Ovary (tissue), 9 donors: ENCODE data around the gene KCNK5. TPM values are rescaled to one million over a fixed set of nuclear protein-coding genes. Genes with fewer than 3 reads are reported as not detected.

Experiments used
- DNase-seq, 5 donors: peaks; one replicate each; pipeline ENCODE4 v3.0.0-alpha.2; 2019 to 2020
- H3K27ac ChIP-seq, 2 donors: fragments of 200-600 bp; one replicate each; pipeline versions ENCODE4 v1.5.1 to v1.8.0; 2019 to 2022
- H3K27me3 ChIP-seq: fragments of 200-600 bp; one replicate; pipeline ENCODE4 v1.8.0; 2022
- H3K36me3 ChIP-seq: fragments of 200-600 bp; sonication (generic); one replicate; pipeline ENCODE4 v1.5.1; 2019
- H3K4me1 ChIP-seq: one replicate; pipeline ENCODE4 v1.8.1; 2013; ENCODE audit warnings: mild to moderate bottlenecking, moderate library complexity; ENCODE audit not compliant: insufficient read depth
- H3K4me3 ChIP-seq: fragments of 200-600 bp; sonication (generic); one replicate; pipeline ENCODE4 v1.5.1; 2017
- H3K9me3 ChIP-seq, 2 donors: fragments of 200-600 bp in 1 of 2; sonication (generic) in 1 of 2; one replicate each; pipeline versions ENCODE4 v1.5.1 to v1.8.1; 2013 to 2019; ENCODE audit warnings: mild to moderate bottlenecking in 1 of 2, moderate library complexity in 1 of 2
- EP300 ChIP-seq: sonication (generic); formaldehyde crosslinking; IDR thresholded peaks from one replicate; pipeline ENCODE4 v1.6.1; 2017; ENCODE audit warnings: antibody characterized with exemption
- POLR2A ChIP-seq: fragments of 450-650 bp; IDR thresholded peaks from one replicate; pipeline ENCODE4 v1.6.1; 2017; ENCODE audit warnings: antibody characterized with exemption, mild to moderate bottlenecking, moderate library complexity
- WGBS, 3 donors: extraction: QIAGEN DNeasy Blood & Tissue Kit in 1 of 3; methylation state at CpG; one replicate each; pipeline versions ENCODE4 v1.1.5 to v1.1.7; 2013 to 2017; 5-methylcytosine and 5-hydroxymethylcytosine counted together
- intact Hi-C, 4 donors: fragments of 100-400 bp; cut with DNase I; formaldehyde crosslinking; loops; one replicate each; pipeline versions ENCODE4 v1.11.0 to v1.15.1; 2022 to 2023
- polyA plus RNA-seq, 2 donors: library from polyadenylated mRNA; stranded (reverse); fragments of 200-250 nt in 1 of 2; fragments of 350-450 nt in 1 of 2; fragmentation: Illumina TruSeq in 1 of 2; extraction: RNeasy Lipid Tissue Mini Kit (QIAGEN cat#74804) in 1 of 2; gene quantifications; one replicate each; pipeline ENCODE4 v1.2.3, GENCODE V29; 2013 to 2014
- total RNA-seq, 7 donors: library from RNA; depleted of rRNA in 2 of 7; stranded (reverse); fragments of >200 nt in 2 of 7; fragmentation: NEBNext Ultra II Directional in 3 of 7; extraction: Animal tissue kit (Norgen Biotek cat#: 25700) in 3 of 7; gene quantifications; one replicate each; pipeline versions ENCODE4 v1.1.0 to v1.2.4, GENCODE V29; 2016 to 2023
- TF ChIP-seq, protein P1 (sequence below), 3 donors: fragments of 450-650 bp in 2 of 3; fragments of 200-600 bp in 1 of 3; IDR thresholded peaks; one replicate each; pipeline versions ENCODE4 v1.5.1 to v1.8.0; 2016 to 2022; ENCODE audit warnings: antibody characterized with exemption in 3 of 3, mild to moderate bottlenecking in 1 of 3
- donor health status: DM: no; HTN: no; CAD: no; lungs with moderate emphysema.
- donor health status: DM: no; HTN: no; CAD: no.
- donor health status: Bipolar disorder and iron deficiency.
- donor health status: DM: yes; HTN: yes; CAD: no.
- donor health status: DM: no; HTN: no; CAD: no.
- donor health status: DM: yes; HTN: yes; CAD: no.

KCNK5 gene
- total and polyA plus RNA-seq, 9 donors: 1.9 to 15.2 (median 7.9) TPM

DNA sequence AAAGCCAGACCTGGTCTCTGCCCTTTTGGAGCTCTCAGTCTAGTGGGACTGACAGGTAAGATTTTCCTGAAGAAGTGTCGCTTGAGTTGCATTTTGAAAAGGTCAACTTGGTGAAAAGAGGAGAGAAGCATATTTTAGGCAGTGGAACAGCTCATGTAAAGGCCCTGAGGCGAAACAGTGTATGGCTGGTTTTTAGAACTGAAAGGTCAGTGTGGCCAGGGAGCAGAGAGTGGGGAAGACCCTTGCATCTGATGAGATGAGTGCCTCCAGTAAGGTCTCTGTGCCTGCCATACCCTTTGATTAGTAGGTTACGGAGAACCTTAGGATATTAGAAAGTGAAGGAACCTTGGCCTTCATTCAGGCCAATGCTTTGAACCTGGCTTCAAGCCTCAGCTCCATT is 58.4 kb downstream of the KCNK5 start:
- no peaks in the 10 kb centered on the region for H3K4me1 ChIP-seq
- no peak for DNase-seq
- no peak overlapping the region for H3K27ac ChIP-seq
- TF ChIP-seq POLR2A: no peak
- TF ChIP-seq, protein P1, sequence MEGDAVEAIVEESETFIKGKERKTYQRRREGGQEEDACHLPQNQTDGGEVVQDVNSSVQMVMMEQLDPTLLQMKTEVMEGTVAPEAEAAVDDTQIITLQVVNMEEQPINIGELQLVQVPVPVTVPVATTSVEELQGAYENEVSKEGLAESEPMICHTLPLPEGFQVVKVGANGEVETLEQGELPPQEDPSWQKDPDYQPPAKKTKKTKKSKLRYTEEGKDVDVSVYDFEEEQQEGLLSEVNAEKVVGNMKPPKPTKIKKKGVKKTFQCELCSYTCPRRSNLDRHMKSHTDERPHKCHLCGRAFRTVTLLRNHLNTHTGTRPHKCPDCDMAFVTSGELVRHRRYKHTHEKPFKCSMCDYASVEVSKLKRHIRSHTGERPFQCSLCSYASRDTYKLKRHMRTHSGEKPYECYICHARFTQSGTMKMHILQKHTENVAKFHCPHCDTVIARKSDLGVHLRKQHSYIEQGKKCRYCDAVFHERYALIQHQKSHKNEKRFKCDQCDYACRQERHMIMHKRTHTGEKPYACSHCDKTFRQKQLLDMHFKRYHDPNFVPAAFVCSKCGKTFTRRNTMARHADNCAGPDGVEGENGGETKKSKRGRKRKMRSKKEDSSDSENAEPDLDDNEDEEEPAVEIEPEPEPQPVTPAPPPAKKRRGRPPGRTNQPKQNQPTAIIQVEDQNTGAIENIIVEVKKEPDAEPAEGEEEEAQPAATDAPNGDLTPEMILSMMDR (IDR thresholded peaks at IDR 0.05): no peak
- TF ChIP-seq EP300: no peak
- no peaks in the 10 kb centered on the region for H3K27me3 ChIP-seq
- intact Hi-C loops: no loop called here
- no peak overlapping the region for H3K4me3 ChIP-seq
- no peaks in the 10 kb centered on the region for H3K36me3 ChIP-seq
- WGBS, 3 donors: 95 to 98% (median 95%) methylated on average over 3 of the region's 3 CpGs
- no peaks in the 10 kb centered on the region for H3K9me3 ChIP-seq

DNA sequence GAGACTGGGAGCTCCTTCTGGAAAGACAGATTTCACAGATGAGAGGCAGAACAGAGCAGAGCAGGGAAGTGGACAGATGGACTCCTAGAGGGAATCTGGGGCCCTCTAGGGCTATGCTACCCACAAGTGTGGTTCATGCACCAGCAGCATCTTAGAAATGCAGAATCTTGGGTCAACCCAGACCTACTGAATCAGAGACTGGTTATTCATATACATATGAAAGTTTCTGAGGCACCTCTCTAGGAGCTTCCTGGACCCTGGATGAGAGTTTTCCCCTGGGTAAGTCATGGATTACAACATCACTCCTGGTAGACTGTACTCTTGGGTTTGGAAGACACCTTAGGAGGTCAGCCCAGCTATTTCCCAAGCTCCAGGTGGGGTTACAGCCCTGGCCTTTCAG is 58.9 kb downstream of the KCNK5 start:
- TF ChIP-seq, protein P1 (IDR thresholded peaks at IDR 0.05): no peak
- TF ChIP-seq EP300 (no peak), POLR2A (no peak)
- DNase-seq: no peak
- H3K4me1 ChIP-seq: no peaks in the 10 kb centered on the region
- no peaks in the 10 kb centered on the region for H3K9me3 ChIP-seq
- no peak overlapping the region for H3K4me3 ChIP-seq
- no peak overlapping the region for H3K27ac ChIP-seq
- H3K36me3 ChIP-seq: no peaks in the 10 kb centered on the region
- H3K27me3 ChIP-seq: no peaks in the 10 kb centered on the region
- intact Hi-C loops: no loop called here

DNA sequence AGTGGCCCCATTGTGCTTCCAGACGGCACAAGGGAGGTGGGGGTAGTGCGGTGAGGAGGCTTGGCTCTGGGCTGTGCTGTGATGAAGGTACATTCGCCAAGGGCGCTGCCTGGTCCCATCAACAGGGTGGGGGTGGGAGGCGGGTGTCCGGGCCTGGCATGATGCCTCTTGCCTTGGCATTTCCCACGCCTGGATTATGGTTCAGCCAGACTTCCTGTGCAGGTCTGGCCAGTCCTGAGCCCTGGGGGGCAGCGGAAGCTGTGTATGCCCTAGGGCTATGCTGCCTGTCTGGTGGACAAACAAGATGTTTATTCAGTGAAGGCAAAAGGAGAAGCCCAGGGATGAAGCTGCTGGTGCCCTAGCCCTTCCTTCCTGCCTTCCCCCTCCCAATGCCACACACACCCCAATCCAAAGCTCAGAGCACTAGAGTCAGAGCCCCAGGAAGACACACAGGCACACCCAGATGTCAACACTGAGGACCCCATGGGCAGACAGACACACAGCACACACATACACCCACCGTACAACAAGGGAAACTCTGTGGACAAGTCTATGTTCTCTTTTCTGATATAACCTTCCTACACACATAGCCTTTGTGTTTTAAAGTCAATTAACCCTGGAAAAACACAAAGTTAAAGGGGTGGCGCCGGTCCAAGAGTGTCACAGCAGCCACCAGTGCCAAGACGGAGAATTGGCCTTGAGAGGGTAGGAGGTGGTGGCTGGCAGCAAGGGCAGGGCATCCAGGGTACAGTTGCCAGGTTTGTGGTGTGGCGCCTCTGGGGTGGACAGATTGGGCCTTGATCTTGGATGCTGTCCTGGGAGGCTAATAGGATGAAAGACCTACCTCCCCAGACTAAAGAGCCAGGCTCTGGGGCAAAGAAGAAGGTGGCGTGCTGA is 59.6 kb downstream of the KCNK5 start:
- intact Hi-C loops: loop anchor here in 1 of 4 donors (5.0 kb wide), 1 partner anchor 138 kb away; no protein-coding TSS in a partner anchor
- TF ChIP-seq POLR2A (no peak), EP300 (no peak)
- TF ChIP-seq, protein P1 (IDR thresholded peaks at IDR 0.05): no peak
- Histone ChIP-seq H3K27ac (no peak overlapping the region), H3K27me3 (no peaks in the 10 kb centered on the region), H3K9me3 (no peaks in the 10 kb centered on the region), H3K4me1 (no peaks in the 10 kb centered on the region), H3K36me3 (no peaks in the 10 kb centered on the region), H3K4me3 (no peak overlapping the region)
- WGBS, 3 donors: 82 to 92% (median 85%) methylated on average over 12 to 14 of the region's 14 CpGs
- DNase-seq: no peak

DNA sequence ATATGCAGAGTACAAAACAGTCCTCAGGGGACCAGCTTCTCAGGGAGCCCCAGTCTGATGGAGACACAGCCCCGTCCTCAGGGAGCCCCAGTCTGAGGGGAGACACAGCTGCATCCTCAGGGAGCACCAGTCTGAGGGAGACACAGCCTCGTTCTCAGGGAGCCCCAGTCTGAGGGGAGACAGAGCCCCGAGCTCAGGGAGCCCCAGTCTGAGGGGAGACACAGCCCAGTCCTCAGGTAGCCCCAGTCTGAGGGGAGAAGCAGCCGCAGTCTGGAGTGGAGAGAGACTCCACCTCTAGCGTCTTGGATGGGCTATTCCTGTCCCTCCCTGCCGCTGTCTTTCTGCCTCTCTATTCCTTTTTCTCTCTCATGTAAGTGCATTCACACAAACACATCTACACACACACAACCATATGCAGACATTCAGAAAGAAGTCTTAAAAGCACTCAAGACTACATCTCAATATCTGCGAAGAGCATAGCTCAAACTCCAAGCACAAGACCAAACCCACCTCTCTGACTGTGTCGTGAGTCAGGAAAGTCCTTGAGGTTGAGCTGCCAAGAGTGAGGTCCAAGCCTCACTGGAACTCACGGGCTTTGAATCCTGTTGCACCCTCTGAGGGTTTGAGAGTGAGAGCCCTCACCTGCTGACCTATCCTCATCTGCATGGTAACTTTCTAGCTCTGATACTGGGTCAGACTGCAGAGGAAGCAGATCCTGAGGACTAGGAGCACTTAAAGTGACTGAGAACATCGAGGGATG is 61.2 kb downstream of the KCNK5 start:
- Histone ChIP-seq H3K4me3 (no peak overlapping the region), H3K27me3 (no peaks in the 10 kb centered on the region), H3K4me1 (no peaks in the 10 kb centered on the region), H3K36me3 (no peaks in the 10 kb centered on the region), H3K27ac (no peak overlapping the region), H3K9me3 (no peaks in the 10 kb centered on the region)
- TF ChIP-seq, protein P1 (IDR thresholded peaks at IDR 0.05): no peak
- intact Hi-C loops: loop anchor here in 3 of 4 donors (2.0 to 5.0 kb wide), 3 partner anchors 135 to 139 kb away; no protein-coding TSS in a partner anchor
- no peak for DNase-seq
- WGBS, 3 donors: 67 to 69% (median 68%) methylated on average over 10 of the region's 10 CpGs
